MM.1S (cell line): ENCODE measurements around the gene CDT1.

Source experiments
- CTCF ChIP-seq: fragments of 300-600 bp; sonication (generic); IDR thresholded peaks from 2 replicates; pipeline ENCODE4 v1.5.1; 2016; ENCODE audit warnings: antibody characterized with exemption, low read length, mixed read lengths
- EZH2phosphoT487 ChIP-seq: fragments of 300-600 bp; sonication (generic); IDR thresholded peaks from 2 replicates; pipeline ENCODE4 v1.6.1; 2018; ENCODE audit warnings: antibody characterized with exemption, low read length

- TF ChIP-seq CTCF: no peak
- TF ChIP-seq EZH2phosphoT487: no peak
These were observed 25.0 kb upstream of the CDT1 start for GRCh38 chr16:88778541-88779065.
